AG09309 (cell line): ENCODE results near the gene MFAP2.

Source experiments
- DNase-seq: peaks from one replicate; pipeline ENCODE4 v3.0.0-alpha.2; 2010; ENCODE audit warnings: low read depth
- H3K4me3 ChIP-seq: 2 replicates; pipeline ENCODE4 v1.5.1; 2011; ENCODE audit warnings: mild to moderate bottlenecking, low read depth, low read length, moderate library complexity; ENCODE audit not compliant: control insufficient read depth
- TF ChIP-seq, protein P1 (sequence below): IDR thresholded peaks from 2 replicates; pipeline ENCODE4 v1.5.1; 2011; ENCODE audit warnings: mild to moderate bottlenecking, low read depth, low read length, inconsistent platforms; ENCODE audit not compliant: insufficient read depth, control insufficient read depth; ENCODE audit errors: missing control alignments

MFAP2 gene

DNA sequence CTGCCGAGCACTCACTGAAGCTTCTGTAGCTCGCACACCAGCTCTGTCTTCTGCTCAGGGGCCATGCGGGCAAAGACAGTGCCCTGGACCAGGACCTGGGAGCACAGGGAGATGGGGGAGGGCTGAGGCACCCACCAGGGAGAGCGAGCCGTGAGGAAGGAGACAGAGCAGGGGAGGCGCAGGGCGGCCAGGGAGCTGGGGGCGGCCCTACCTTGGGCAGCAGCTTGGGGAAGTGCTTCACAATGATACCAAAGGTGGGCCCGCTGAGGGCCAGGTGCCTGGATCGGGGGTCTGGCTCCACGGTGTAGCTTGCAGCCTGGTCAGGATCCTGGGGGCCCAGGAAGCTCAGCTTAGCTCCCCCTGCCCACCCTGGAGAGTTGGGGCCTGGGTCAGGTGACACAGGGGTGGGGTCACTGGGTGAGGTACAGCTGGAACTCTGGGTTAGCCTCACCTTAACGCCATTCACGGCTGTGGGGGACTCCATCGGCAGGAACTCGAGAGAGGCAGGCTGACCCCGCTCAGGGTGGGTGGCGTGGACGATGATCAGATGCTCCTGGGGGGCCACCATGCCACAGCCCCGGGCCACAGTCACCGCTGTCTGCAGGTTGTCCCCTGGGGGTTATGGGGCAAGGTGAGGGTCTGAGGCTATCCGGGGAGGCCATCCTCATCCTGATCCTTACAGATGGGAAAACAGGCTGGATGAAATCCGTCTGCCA is 9.4 kb upstream of the MFAP2 start:
- no peak overlapping the region for H3K4me3 ChIP-seq
- DNase-seq, result no peak
- TF ChIP-seq, protein P1, sequence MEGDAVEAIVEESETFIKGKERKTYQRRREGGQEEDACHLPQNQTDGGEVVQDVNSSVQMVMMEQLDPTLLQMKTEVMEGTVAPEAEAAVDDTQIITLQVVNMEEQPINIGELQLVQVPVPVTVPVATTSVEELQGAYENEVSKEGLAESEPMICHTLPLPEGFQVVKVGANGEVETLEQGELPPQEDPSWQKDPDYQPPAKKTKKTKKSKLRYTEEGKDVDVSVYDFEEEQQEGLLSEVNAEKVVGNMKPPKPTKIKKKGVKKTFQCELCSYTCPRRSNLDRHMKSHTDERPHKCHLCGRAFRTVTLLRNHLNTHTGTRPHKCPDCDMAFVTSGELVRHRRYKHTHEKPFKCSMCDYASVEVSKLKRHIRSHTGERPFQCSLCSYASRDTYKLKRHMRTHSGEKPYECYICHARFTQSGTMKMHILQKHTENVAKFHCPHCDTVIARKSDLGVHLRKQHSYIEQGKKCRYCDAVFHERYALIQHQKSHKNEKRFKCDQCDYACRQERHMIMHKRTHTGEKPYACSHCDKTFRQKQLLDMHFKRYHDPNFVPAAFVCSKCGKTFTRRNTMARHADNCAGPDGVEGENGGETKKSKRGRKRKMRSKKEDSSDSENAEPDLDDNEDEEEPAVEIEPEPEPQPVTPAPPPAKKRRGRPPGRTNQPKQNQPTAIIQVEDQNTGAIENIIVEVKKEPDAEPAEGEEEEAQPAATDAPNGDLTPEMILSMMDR, result no peak

DNA sequence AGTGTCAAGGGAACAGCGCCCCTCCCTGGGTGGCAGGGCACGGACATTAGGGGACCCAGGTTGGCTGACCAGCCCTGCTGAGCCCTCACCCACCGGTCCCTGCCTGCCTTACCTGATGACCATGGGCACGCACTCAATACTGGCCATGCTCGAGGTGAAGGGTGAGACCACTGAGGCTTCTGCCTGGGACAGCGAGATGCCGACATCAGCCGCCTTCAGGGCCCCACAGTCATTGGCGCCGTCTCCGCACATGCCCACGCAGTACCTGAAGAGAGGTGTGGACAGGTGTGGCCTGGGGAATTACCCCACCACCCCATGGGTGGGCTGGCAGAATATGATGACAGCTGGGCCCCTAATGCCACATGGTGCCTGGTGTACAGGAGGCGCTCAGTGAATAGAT is 7.8 kb upstream of the MFAP2 start:
- DNase-seq, result no peak
- TF ChIP-seq, protein P1, result no peak
- H3K4me3 ChIP-seq, result no peak overlapping the region

DNA sequence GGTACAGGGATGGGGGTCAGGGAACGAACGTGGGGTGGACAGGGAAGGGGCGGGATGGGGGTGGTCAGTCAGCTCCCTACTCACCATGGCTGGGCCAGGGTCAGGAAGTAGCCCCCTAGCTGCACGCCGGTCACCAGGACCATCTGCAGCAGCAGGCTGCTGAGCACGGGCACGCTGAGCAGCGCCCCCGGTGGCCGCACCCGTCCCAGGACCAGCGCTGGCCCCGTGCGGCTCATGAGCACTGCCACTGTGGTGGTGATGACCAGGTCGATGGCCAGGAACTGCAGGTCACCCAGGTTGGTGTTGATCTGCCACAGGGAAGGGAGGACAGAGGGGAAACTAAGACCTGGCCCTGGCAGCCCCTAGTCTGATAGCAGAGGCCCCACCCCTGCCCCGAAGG is 6.5 kb upstream of the MFAP2 start:
- TF ChIP-seq, protein P1, result peak; percentile 39
- H3K4me3 ChIP-seq, result no peak overlapping the region
- DNase-seq, result no peak

DNA sequence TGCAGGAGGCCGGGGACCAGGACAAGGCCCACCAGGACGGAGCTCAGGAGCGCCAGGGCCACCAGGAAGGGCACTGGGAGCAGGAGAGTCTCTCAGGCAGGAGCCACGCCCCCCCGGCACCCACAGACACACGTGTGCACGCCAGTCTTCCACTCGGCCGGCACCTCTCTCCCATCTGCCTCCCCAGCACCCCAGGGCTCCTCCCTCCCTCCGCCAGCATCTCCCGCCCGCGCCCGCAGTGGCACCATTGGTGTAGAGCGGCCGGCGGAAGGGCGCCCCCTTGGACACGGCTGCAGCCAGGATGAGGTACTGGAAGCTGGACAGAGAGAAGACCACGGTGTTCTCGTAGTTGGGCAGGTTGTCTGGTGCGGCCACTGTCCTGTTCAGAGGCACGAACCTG is 6.1 kb upstream of the MFAP2 start:
- DNase-seq, result no peak
- H3K4me3 ChIP-seq, result no peak overlapping the region
- TF ChIP-seq, protein P1, result no peak

DNA sequence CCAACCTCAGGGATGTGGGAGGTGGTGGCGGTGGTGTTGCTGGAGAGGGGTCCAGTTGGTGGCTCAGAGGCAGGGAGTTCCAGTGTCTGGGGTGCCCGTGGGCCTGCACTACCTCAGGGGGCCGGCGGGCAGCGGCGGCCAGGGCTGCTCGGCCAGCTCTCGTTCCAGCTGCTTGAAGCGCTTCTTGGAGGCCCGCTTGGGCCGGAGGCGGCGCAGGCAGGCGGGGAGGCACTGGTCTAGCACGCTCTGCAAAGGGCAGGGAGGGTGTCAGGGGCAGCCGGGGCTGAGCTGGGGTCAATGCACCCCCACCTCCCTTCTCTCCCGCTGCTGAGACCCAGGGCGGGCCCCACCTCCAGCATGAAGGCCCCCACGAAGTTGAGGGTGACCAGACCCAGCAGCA is 5.7 kb upstream of the MFAP2 start:
- no peak for DNase-seq
- TF ChIP-seq, protein P1, result no peak
- no peak overlapping the region for H3K4me3 ChIP-seq

DNA sequence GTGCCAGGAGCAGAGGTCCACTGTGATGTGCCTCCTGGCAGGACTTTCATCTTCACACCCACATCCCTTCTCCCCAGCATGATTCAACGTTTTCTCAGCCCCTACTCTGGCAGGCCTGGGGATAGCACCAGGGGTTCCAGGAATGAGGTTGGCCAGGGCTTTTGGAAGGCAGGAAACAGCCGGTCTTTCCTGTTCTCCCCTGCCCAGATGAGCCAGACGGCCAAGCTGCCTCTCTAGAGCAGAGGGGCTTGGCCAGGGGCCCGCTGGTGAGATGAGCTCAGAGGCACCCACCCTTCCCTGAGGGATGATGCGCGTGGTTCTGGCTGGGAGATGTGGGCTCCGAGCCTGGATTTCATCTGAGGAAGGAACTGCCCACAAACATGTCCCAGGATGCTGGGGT is 4.3 kb upstream of the MFAP2 start:
- TF ChIP-seq, protein P1, result no peak
- H3K4me3 ChIP-seq, result no peak overlapping the region
- DNase-seq, result peak; percentile 52
